GM12892 (cell line): Measurements from ENCODE around the gene MNT.
A peak's percentile ranks its signal among the peaks of the same experiment; 100 is the strongest.

ENCODE experiments used
- DNase-seq: peaks from one replicate; pipeline ENCODE4 v3.0.0; 2011; ENCODE audit not compliant: insufficient read length
- FAIRE-seq: peaks from 2 replicates; lab custom pipeline; 2011; peaks lifted over from hg19 to GRCh38; lab: Jason Lieb, UNC
- POLR2A ChIP-seq: IDR thresholded peaks from 2 replicates; pipeline ENCODE4 v1.6.1; 2011; ENCODE audit warnings: low read depth, low read length, control low read depth
- POLR2AphosphoS5 ChIP-seq: IDR thresholded peaks from 2 replicates; pipeline ENCODE4 v1.6.1; 2011; ENCODE audit warnings: low read depth, low read length, control low read depth
- TAF1 ChIP-seq: IDR thresholded peaks from 2 replicates; pipeline ENCODE4 v1.6.1; 2011; ENCODE audit warnings: low read depth, mild to moderate bottlenecking, control low read depth, low read length, borderline replicate concordance

MNT gene

GRCh38 chr17:2398655-2399571 is 1.9 kb downstream of the MNT start:
- DNase-seq: no peak
- peak; percentile 46 for FAIRE-seq

GRCh38 chr17:2398182-2398581 is 2.7 kb downstream of the MNT start:
- DNase-seq (no peak), FAIRE-seq (no peak)
- no peak for TF ChIP-seq POLR2A
- no peak for TF ChIP-seq POLR2AphosphoS5
- TF ChIP-seq TAF1: no peak

More at GRCh38 chr17:2398655-2399571, 1.9 kb downstream of the MNT start:
- TF ChIP-seq TAF1: no peak
- TF ChIP-seq POLR2A: no peak
- TF ChIP-seq POLR2AphosphoS5: no peak

- peak; percentile 36 for FAIRE-seq
- TF ChIP-seq POLR2AphosphoS5: no peak
- no peak for TF ChIP-seq POLR2A
- no peak for TF ChIP-seq TAF1
- DNase-seq: no peak
Observed at GRCh38 chr17:2397247-2398171, 3.4 kb downstream of the MNT start.

DNA sequence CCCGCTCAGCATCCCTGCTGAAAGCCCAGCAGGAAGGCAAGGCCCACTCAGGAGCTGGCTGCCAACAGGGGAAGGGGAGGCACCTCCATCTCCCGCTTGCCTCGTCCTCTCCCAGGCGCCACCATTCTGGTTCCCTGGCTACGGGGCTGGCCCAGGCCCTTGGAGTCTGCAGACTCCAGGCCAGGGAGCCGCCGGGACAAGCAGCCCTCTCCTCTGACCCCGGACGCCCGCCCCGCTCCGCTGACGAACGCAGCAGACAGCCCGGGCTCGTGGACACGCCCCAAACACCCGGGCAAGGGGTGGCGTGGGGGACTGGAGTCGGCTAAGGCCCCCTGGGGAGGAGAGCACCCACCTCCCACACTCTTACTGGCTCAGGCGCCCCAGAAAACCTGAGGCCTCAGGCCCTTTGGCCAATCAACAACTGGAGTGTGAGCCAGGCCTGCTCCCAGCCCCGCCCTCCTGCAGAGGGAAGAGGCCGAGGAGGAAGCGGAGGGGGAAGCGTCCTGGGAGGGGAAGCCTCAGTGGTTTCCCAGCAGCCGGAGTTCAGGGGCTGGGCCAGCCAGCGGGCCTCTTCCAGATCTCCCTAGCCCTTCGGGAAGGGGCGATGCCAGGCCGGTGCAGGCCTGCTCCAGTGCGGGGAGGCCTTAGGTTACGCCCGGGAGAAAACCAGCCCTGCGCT is 4.2 kb downstream of the MNT start:
- peak; percentile 95 for FAIRE-seq
- TF ChIP-seq POLR2AphosphoS5 (no peak), TAF1 (no peak), POLR2A (peak; percentile 29; the same call in 1 of the 2 replicates)
- no peak for DNase-seq

DNA sequence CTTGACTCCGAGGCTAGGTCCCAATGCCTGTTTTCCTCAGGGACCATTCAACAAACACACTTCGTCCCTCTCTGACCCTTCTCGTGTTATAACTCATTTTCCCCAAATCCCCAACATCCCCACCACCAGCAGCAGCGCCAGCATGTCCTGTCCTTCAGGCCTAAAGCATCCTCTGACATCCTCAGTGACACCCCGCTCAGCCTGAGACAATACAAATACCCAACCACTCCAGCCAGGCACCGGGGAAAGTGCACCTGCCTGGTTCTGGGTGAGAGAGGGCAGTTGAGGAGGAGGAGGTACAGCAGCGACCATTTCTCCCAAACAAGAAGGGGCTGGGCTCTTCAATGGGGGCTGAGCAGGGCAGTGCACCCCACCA is 4.7 kb downstream of the MNT start:
- no peak for DNase-seq
- TF ChIP-seq POLR2A: no peak
- TF ChIP-seq POLR2AphosphoS5: no peak
- FAIRE-seq: no peak

- FAIRE-seq (no peak), DNase-seq (no peak)
- no peak for TF ChIP-seq POLR2AphosphoS5
- TF ChIP-seq TAF1: no peak
- TF ChIP-seq POLR2A: no peak
Observed at GRCh38 chr17:2395258-2396181, 5.3 kb downstream of the MNT start.

- FAIRE-seq: no peak
- no peak for DNase-seq
- TF ChIP-seq POLR2A (no peak), TAF1 (no peak), POLR2AphosphoS5 (no peak)
Observed at GRCh38 chr17:2394775-2395201, 6.1 kb downstream of the MNT start.

DNA sequence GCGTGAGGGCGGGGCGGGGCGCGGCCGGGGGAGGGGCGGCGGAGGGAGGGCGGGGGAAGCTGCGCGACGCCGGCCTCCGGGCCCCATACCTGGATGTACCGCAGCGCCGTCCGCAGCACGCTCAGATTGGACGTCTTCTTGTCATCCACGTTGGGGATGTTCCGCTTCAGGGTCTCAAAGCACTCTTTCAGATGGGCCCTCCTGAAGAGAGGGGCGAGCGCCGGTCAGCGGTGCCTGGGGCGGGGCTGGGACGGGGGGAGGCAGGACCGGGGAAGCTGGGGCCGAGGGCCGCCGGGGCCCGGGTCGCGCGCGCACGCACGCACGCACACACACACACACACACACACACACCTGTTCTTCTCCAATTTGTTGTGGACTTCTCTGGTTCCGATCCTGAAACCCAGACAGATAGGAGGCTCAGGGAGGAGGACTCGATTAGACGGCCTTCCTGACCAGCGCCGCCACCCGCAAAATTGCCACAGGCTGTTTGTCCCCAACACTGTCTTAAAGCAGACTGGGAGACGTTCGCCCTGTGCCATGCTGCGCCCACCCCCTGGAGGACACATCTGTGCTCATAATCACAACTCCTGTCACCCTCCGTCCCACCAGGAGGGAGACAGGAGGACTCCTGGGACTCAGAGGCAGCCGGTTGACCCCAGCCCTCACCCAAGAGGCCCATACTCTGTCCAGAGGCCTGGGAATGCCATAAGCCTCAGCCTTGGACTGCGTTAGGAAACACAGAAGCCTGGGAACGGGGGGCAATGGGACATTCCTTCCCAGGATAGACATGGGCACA is 6.7 kb downstream of the MNT start:
- FAIRE-seq (peak; percentile 40), DNase-seq (no peak)
- TF ChIP-seq POLR2AphosphoS5 (no peak), POLR2A (no peak), TAF1 (no peak)

- FAIRE-seq: peak; percentile 98
- peak; percentile 91 for DNase-seq
- no peak for TF ChIP-seq TAF1
- TF ChIP-seq POLR2A: no peak; the same call in 1 of the 2 replicates
- TF ChIP-seq POLR2AphosphoS5: no peak; the same call in none of the 2 replicates
Observed at GRCh38 chr17:2393174-2393953, 7.5 kb downstream of the MNT start.
